DOHH2 (cell line): Measurements from ENCODE around the gene SLC39A2.

ENCODE experiments used
- H3F3A ChIP-seq: fragments of 200-600 bp; sonication (generic), shearing (Covaris generic); 2 replicates; pipeline ENCODE4 v1.6.0; 2016; ENCODE audit warnings: antibody characterized with exemption, mild to moderate bottlenecking; ENCODE audit not compliant: control insufficient read depth, insufficient read depth
- H3K27ac ChIP-seq: fragments of 200-600 bp; sonication (generic); 2 replicates; pipeline ENCODE4 v1.5.1; 2014; ENCODE audit warnings: low read depth, mild to moderate bottlenecking, low read length, moderate library complexity
- H3K27me3 ChIP-seq: fragments of 200-600 bp; sonication (generic); 2 replicates; pipeline ENCODE4 v1.6.1; 2014; ENCODE audit warnings: mild to moderate bottlenecking, low read length, mixed read lengths; ENCODE audit not compliant: control insufficient read depth
- H3K36me3 ChIP-seq: fragments of 200-600 bp; sonication (generic); 2 replicates; pipeline ENCODE4 v1.6.1; 2014; ENCODE audit warnings: mild to moderate bottlenecking, low read length, moderate library complexity, mixed read lengths; ENCODE audit not compliant: control insufficient read depth
- H3K4me1 ChIP-seq: fragments of 200-600 bp; sonication (generic); 2 replicates; pipeline ENCODE4 v1.6.1; 2014; ENCODE audit warnings: mild to moderate bottlenecking, low read length, mixed read lengths; ENCODE audit not compliant: control insufficient read depth
- H3K4me2 ChIP-seq: fragments of 200-600 bp; sonication (generic); 2 replicates; pipeline ENCODE4 v1.6.0; 2014; ENCODE audit warnings: mild to moderate bottlenecking, low read length, moderate library complexity
- H3K4me3 ChIP-seq: fragments of 200-600 bp; sonication (generic); 2 replicates; pipeline ENCODE4 v1.5.1; 2014; ENCODE audit warnings: mild to moderate bottlenecking, low read length, mixed read lengths
- H3K79me2 ChIP-seq: fragments of 200-600 bp; sonication (generic); 2 replicates; pipeline ENCODE4 v1.6.1; 2014; ENCODE audit warnings: mild to moderate bottlenecking, low read length, mixed read lengths; ENCODE audit not compliant: control insufficient read depth
- H3K9me2 ChIP-seq: fragments of 200-600 bp; sonication (generic); replicated peaks from 2 replicates; pipeline ENCODE4 v1.6.1; 2014; ENCODE audit warnings: mild to moderate bottlenecking, low read length, mixed read lengths; ENCODE audit not compliant: control insufficient read depth
- H3K9me3 ChIP-seq: fragments of 200-600 bp; sonication (generic); 2 replicates; pipeline ENCODE4 v1.6.1; 2014; ENCODE audit warnings: antibody characterized with exemption, low read length, mixed read lengths; ENCODE audit not compliant: control insufficient read depth, insufficient read depth
- H4K20me1 ChIP-seq: fragments of 200-600 bp; sonication (generic); 2 replicates; pipeline ENCODE4 v1.6.0; 2014; ENCODE audit warnings: low read depth, mild to moderate bottlenecking, antibody characterized with exemption, low read length, moderate library complexity; ENCODE audit not compliant: control insufficient read depth, insufficient read depth
- EZH2phosphoT487 ChIP-seq: fragments of 200-600 bp; sonication (generic); IDR thresholded peaks from 2 replicates; pipeline ENCODE4 v1.6.1; 2017; ENCODE audit warnings: borderline replicate concordance, mild to moderate bottlenecking, antibody characterized with exemption, low read length, moderate library complexity, mixed read lengths
- TF ChIP-seq, protein P1 (sequence below): fragments of 200-600 bp; sonication (generic); IDR thresholded peaks from one replicate; pipeline ENCODE4 v1.5.1; 2014; ENCODE audit warnings: antibody characterized with exemption, mild to moderate bottlenecking, low read depth, low read length; ENCODE audit not compliant: poor library complexity, severe bottlenecking

Gene SLC39A2

DNA sequence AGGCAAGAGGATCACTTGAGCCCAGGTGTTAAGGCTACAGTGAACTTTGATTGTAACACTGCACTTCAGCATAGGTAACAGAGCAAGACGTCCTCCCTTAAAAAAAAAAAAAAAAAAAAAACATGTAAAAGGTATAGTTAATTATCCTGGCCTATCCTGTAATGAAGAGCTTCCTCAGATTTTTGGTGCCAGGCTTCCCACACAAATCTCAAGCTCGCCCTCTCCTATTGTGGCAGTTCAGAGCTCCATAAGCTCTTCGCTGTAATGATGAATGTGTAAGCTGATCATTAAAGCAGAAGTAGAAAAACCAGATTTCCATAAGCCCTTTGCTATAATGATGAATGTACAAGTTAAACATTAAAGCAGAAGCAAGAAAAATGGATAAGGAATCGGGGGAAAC is 2.0 kb upstream of the SLC39A2 start:
- no peaks in the 10 kb centered on the region for H4K20me1 ChIP-seq
- H3K4me2 ChIP-seq, result no peak overlapping the region
- no peaks in the 10 kb centered on the region for H3F3A ChIP-seq
- no peak overlapping the region for H3K4me3 ChIP-seq
- peaks cover 48% of the 10 kb centered on the region for H3K36me3 ChIP-seq
- TF ChIP-seq, protein P1, sequence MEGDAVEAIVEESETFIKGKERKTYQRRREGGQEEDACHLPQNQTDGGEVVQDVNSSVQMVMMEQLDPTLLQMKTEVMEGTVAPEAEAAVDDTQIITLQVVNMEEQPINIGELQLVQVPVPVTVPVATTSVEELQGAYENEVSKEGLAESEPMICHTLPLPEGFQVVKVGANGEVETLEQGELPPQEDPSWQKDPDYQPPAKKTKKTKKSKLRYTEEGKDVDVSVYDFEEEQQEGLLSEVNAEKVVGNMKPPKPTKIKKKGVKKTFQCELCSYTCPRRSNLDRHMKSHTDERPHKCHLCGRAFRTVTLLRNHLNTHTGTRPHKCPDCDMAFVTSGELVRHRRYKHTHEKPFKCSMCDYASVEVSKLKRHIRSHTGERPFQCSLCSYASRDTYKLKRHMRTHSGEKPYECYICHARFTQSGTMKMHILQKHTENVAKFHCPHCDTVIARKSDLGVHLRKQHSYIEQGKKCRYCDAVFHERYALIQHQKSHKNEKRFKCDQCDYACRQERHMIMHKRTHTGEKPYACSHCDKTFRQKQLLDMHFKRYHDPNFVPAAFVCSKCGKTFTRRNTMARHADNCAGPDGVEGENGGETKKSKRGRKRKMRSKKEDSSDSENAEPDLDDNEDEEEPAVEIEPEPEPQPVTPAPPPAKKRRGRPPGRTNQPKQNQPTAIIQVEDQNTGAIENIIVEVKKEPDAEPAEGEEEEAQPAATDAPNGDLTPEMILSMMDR, result no peak
- TF ChIP-seq EZH2phosphoT487, result no peak
- H3K79me2 ChIP-seq, result peaks cover 6% of the 10 kb centered on the region
- no peaks in the 10 kb centered on the region for H3K27me3 ChIP-seq
- H3K27ac ChIP-seq, result no peak overlapping the region
- no peaks in the 10 kb centered on the region for H3K4me1 ChIP-seq
- no peaks in the 10 kb centered on the region for H3K9me3 ChIP-seq
- H3K9me2 ChIP-seq, result no peaks in the 10 kb centered on the region

DNA sequence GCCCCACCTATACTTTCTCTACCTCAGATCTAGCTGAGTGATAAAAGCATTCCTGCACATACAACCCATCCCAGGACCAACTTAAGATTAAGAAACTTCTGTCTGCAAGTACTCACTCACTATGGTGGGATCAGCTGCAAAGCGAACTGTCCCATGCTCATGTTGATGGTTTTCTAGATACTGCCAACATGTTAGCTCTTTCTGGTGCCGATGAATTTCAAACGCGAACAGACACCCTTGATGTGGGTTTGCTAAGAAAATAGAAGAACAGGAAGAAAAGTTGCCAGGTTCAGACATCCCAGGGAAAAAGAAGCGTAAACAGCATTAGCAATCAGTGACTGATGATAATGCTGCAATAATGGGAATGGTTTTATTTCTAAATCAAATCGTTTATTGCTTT is 1.5 kb upstream of the SLC39A2 start:
- Histone ChIP-seq H3K4me1 (no peaks in the 10 kb centered on the region), H3K79me2 (peaks cover 1% of the 10 kb centered on the region; the same call in 1 of the 2 replicates), H3F3A (no peaks in the 10 kb centered on the region), H3K4me3 (no peak overlapping the region), H3K27me3 (no peaks in the 10 kb centered on the region), H3K27ac (no peak overlapping the region), H3K36me3 (peaks cover 44% of the 10 kb centered on the region), H3K9me2 (no peaks in the 10 kb centered on the region), H3K4me2 (no peak overlapping the region), H4K20me1 (no peaks in the 10 kb centered on the region), H3K9me3 (no peaks in the 10 kb centered on the region)
- TF ChIP-seq, protein P1, result no peak
- TF ChIP-seq EZH2phosphoT487, result no peak

DNA sequence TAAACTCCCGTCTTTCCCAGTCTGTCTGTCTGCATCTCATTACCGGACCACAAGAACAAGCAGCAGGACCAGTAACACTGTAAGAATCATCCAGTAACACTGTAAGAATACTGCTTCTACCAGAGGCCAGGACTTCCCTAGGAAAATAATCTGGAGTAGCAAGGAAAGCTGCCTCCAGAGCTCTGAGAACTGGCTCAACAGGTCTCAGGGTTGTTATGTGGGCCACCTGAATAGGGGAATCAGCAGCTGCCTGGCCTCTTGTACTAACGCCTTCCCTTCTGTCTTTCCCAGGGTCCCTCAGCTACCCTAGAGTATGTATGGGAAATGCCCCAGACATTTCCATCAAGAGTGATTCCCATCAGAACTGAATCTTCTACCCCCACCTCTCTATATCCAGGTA is 954 bp upstream of the SLC39A2 start:
- no peaks in the 10 kb centered on the region for H3F3A ChIP-seq
- H3K27ac ChIP-seq, result no peak overlapping the region

More for the DNA sequence above, 954 bp upstream of the SLC39A2 start:
- Histone ChIP-seq H3K9me2 (no peaks in the 10 kb centered on the region), H3K36me3 (peaks cover 38% of the 10 kb centered on the region), H3K79me2 (no peaks in the 10 kb centered on the region), H3K27me3 (no peaks in the 10 kb centered on the region), H3K9me3 (no peaks in the 10 kb centered on the region), H3K4me3 (no peak overlapping the region), H3K4me2 (no peak overlapping the region), H4K20me1 (no peaks in the 10 kb centered on the region), H3K4me1 (no peaks in the 10 kb centered on the region)
- no peak for TF ChIP-seq EZH2phosphoT487
- TF ChIP-seq, protein P1, result no peak
